GM23338 (cell line): ENCODE results near the gene TMEM131L. TPM values are rescaled to one million over a fixed set of nuclear protein-coding genes. Genes with fewer than 3 reads are reported as not detected.

Experiments used
- ATAC-seq: fragments of 200-7000 bp; cut with Tn5 transposase; 3 replicates; pipeline ENCODE4 v1.9.1; 2020
- DNase-seq: peaks from one replicate; pipeline ENCODE4 v3.0.0-alpha.2; 2015; ENCODE audit warnings: low spot score
- H2AFZ ChIP-seq: fragments of 200-600 bp; sonication (generic); 2 replicates; pipeline ENCODE4 v1.8.0; 2016; ENCODE audit warnings: antibody characterized with exemption, mild to moderate bottlenecking, moderate library complexity
- H3F3A ChIP-seq: fragments of 200-600 bp; sonication (generic); replicated peaks from 2 replicates; pipeline ENCODE4 v1.8.0; 2017; ENCODE audit warnings: antibody characterized with exemption, mixed run types, low read depth
- H3K27ac ChIP-seq: fragments of 200-600 bp; sonication (generic); 2 replicates; pipeline ENCODE4 v1.6.1; 2016; ENCODE audit warnings: low read depth
- H3K27me3 ChIP-seq: fragments of 200-600 bp; sonication (generic); 2 replicates; pipeline ENCODE4 v1.8.0; 2016; ENCODE audit warnings: mild to moderate bottlenecking, mixed run types, moderate library complexity; ENCODE audit not compliant: insufficient read depth
- H3K36me3 ChIP-seq: fragments of 200-600 bp; sonication (generic); 2 replicates; pipeline ENCODE4 v1.8.0; 2016; ENCODE audit warnings: mild to moderate bottlenecking; ENCODE audit not compliant: insufficient read depth
- H3K4me1 ChIP-seq: fragments of 200-600 bp; sonication (generic); 2 replicates; pipeline ENCODE4 v1.8.0; 2016; ENCODE audit warnings: mild to moderate bottlenecking, moderate library complexity; ENCODE audit not compliant: insufficient read depth
- H3K4me2 ChIP-seq: fragments of 200-600 bp; sonication (generic); 2 replicates; pipeline ENCODE4 v1.7.1; 2017; ENCODE audit warnings: mixed run types
- H3K4me3 ChIP-seq: fragments of 200-600 bp; sonication (generic); 2 replicates; pipeline ENCODE4 v1.6.1; 2016; ENCODE audit warnings: mixed run types
- H3K79me2 ChIP-seq: fragments of 200-600 bp; sonication (generic); replicated peaks from 2 replicates; pipeline ENCODE4 v1.8.0; 2017; ENCODE audit warnings: mild to moderate bottlenecking; ENCODE audit not compliant: insufficient read depth
- H3K9me2 ChIP-seq: fragments of 200-600 bp; sonication (generic); 2 replicates; pipeline ENCODE4 v1.8.0; 2017; ENCODE audit not compliant: insufficient read depth
- H4K20me1 ChIP-seq: fragments of 200-600 bp; sonication (generic); replicated peaks from 2 replicates; pipeline ENCODE4 v1.8.0; 2017; ENCODE audit warnings: mild to moderate bottlenecking; ENCODE audit not compliant: insufficient read depth
- H3K27ac Mint-ChIP-seq: 2 replicates; pipeline ENCODE4 v1.8.0; 2020; ENCODE audit warnings: inconsistent platforms, mild to moderate bottlenecking, moderate library complexity, mixed read lengths
- H3K27me3 Mint-ChIP-seq: 3 replicates; pipeline ENCODE4 v1.8.0; 2022; ENCODE audit warnings: low read depth, mild to moderate bottlenecking, moderate library complexity, mixed read lengths, inconsistent platforms; ENCODE audit not compliant: insufficient read depth, poor library complexity
- H3K36me3 Mint-ChIP-seq: 3 replicates; pipeline ENCODE4 v1.8.0; 2021; ENCODE audit warnings: low read depth, mild to moderate bottlenecking, inconsistent platforms, moderate library complexity, mixed read lengths
- H3K4me1 Mint-ChIP-seq: 3 replicates; pipeline ENCODE4 v1.8.0; 2020; ENCODE audit warnings: mild to moderate bottlenecking, inconsistent platforms, mixed read lengths
- H3K4me3 Mint-ChIP-seq: 3 replicates; pipeline ENCODE4 v1.8.0; 2021; ENCODE audit warnings: moderate library complexity, mild to moderate bottlenecking, inconsistent platforms, mixed read lengths
- H3K9me3 Mint-ChIP-seq: 3 replicates; pipeline ENCODE4 v1.8.0; 2020; ENCODE audit warnings: moderate library complexity, mild to moderate bottlenecking, inconsistent platforms, mixed read lengths
- CREB1 ChIP-seq: fragments of 250-450 bp; sonication (Bioruptor Pico); IDR thresholded peaks from 2 replicates; pipeline ENCODE4 v1.5.0; 2020; ENCODE audit warnings: low read depth, mild to moderate bottlenecking, moderate library complexity
- ETS1 ChIP-seq: IDR thresholded peaks from 2 replicates; pipeline ENCODE4 v1.6.1; 2016; ENCODE audit warnings: antibody characterized with exemption
- EZH2phosphoT487 ChIP-seq: fragments of 200-600 bp; sonication (generic); IDR thresholded peaks from one replicate; pipeline ENCODE4 v1.8.1; 2018; ENCODE audit warnings: antibody characterized with exemption; ENCODE audit not compliant: unreplicated experiment
- JUNB ChIP-seq: IDR thresholded peaks from one replicate; pipeline ENCODE4 v1.6.1; 2016; ENCODE audit warnings: antibody characterized with exemption; ENCODE audit not compliant: unreplicated experiment
- NANOG ChIP-seq: IDR thresholded peaks from 2 replicates; pipeline ENCODE4 v1.6.1; 2016; ENCODE audit warnings: antibody characterized with exemption, borderline replicate concordance
- POLR2AphosphoS5 ChIP-seq: IDR thresholded peaks from 2 replicates; pipeline ENCODE4 v1.6.1; 2016; ENCODE audit warnings: antibody characterized with exemption, low read depth
- REST ChIP-seq: IDR thresholded peaks from one replicate; pipeline ENCODE4 v1.6.1; 2018; ENCODE audit warnings: antibody characterized with exemption; ENCODE audit not compliant: unreplicated experiment
- ZNF331 ChIP-seq: fragments of 250-450 bp; sonication (Bioruptor Pico); IDR thresholded peaks from 2 replicates; pipeline ENCODE4 v1.5.0; 2020; ENCODE audit warnings: low read depth, mild to moderate bottlenecking, moderate library complexity
- ZNF462 ChIP-seq: fragments of 250-450 bp; sonication (Bioruptor Pico); IDR thresholded peaks from 2 replicates; pipeline ENCODE4 v1.5.0; 2020; ENCODE audit warnings: mild to moderate bottlenecking, moderate library complexity
- polyA plus RNA-seq: library from polyadenylated mRNA; unstranded; fragments of >200 nt; fragmentation: Nextera tagmentation; extraction: Ambion mirVana; gene quantifications from 2 replicates; pipeline ENCODE4 v1.2.1, GENCODE V29; 2016
- total RNA-seq: library from RNA; depleted of rRNA; stranded (reverse); fragments of >200 nt; shearing (Covaris generic); gene quantifications from 2 replicates; pipeline ENCODE4 v1.2.3, GENCODE V29; 2014
- TF ChIP-seq, protein P1 (sequence below), 2 experiments: fragments of 200-600 bp in 1 of 2; sonication (generic) in 1 of 2; conservative IDR thresholded peaks; 2 replicates each; pipeline versions ENCODE4 v1.5.1 to v1.6.1; 2016 to 2017; ENCODE audit warnings: antibody characterized with exemption in 2 of 2, low read depth in 2 of 2, mild to moderate bottlenecking in 2 of 2, moderate library complexity in 1 of 2

TMEM131L gene
- total and polyA plus RNA-seq, 2 experiments from 2014 or later: 11.1 to 32.2 TPM

GRCh38 chr4:153512162-153512852 is 46.1 kb downstream of the TMEM131L start:
- peaks cover 5% of the 10 kb centered on the region; the same call in 1 of the 3 replicates for H3K9me3 Mint-ChIP-seq
- H3K79me2 ChIP-seq: peaks cover 66% of the 10 kb centered on the region
- H3K4me3 Mint-ChIP-seq: no peak overlapping the region
- DNase-seq: no peak
- H3K4me2 ChIP-seq: no peak overlapping the region
- peaks cover 27% of the 10 kb centered on the region for H3K4me1 ChIP-seq
- ATAC-seq: no peak
- no peak overlapping the region; the same call in 1 of the 2 replicates for H3K27ac ChIP-seq
- no peaks in the 10 kb centered on the region for H3K36me3 ChIP-seq
- H3K4me1 Mint-ChIP-seq: peaks cover 20% of the 10 kb centered on the region
- no peak overlapping the region; the same call in 1 of the 2 replicates for H3K27ac Mint-ChIP-seq
- no peak for TF ChIP-seq JUNB
- TF ChIP-seq ETS1: no peak
- no peak for TF ChIP-seq EZH2phosphoT487
- no peak for TF ChIP-seq ZNF462 (CRISPR knock-in tag)
- no peak for TF ChIP-seq ZNF331 (CRISPR knock-in tag)
- no peak for TF ChIP-seq REST
- TF ChIP-seq CREB1: no peak
- no peak for TF ChIP-seq POLR2AphosphoS5
- TF ChIP-seq, protein P1, sequence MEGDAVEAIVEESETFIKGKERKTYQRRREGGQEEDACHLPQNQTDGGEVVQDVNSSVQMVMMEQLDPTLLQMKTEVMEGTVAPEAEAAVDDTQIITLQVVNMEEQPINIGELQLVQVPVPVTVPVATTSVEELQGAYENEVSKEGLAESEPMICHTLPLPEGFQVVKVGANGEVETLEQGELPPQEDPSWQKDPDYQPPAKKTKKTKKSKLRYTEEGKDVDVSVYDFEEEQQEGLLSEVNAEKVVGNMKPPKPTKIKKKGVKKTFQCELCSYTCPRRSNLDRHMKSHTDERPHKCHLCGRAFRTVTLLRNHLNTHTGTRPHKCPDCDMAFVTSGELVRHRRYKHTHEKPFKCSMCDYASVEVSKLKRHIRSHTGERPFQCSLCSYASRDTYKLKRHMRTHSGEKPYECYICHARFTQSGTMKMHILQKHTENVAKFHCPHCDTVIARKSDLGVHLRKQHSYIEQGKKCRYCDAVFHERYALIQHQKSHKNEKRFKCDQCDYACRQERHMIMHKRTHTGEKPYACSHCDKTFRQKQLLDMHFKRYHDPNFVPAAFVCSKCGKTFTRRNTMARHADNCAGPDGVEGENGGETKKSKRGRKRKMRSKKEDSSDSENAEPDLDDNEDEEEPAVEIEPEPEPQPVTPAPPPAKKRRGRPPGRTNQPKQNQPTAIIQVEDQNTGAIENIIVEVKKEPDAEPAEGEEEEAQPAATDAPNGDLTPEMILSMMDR (conservative IDR thresholded peaks at IDR 0.05; ENCODE audit: low read depth in 2 of 2): no peak
- TF ChIP-seq NANOG: no peak
- H3K4me3 ChIP-seq: no peak overlapping the region
- no peaks in the 10 kb centered on the region for H3K27me3 ChIP-seq
- H2AFZ ChIP-seq: no peak overlapping the region
- H3F3A ChIP-seq: no peaks in the 10 kb centered on the region
- H3K36me3 Mint-ChIP-seq: peaks cover 14% of the 10 kb centered on the region; the same call in 2 of the 3 replicates
- H4K20me1 ChIP-seq: 0 out of 2 replicates have a peak, but pooled peaks cover 3% of the 10 kb centered on the region
- H3K27me3 Mint-ChIP-seq: peaks cover 4% of the 10 kb centered on the region
- no peaks in the 10 kb centered on the region for H3K9me2 ChIP-seq
